ENCODE data around the gene SMNDC1.

Gene SMNDC1

DNA sequence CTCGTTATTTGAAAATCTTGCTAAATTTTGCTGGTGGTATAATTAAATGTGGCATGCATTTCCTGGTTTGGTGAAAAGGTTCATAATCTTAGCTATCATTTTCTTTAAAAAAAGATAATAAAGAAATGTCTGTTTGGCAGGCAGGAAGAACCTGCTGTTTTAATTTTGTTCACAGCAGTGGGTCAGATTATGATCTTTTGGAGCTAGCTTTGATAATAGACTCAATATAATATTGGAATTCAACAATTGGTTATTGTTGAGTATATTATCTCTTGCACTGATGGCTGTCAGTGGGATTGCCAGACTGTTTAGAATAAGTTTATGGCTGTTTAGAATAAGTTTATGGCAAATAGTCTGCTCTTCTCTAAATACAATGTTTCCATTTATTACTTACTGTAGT lies 62.2 kb downstream of the SMNDC1 start:
- H3K27ac ChIP-seq = no peak overlapping the region
- no peaks in the 10 kb centered on the region for H3K27me3 ChIP-seq (replicated peaks)
- H3K36me3 ChIP-seq (replicated peaks) = no peaks in the 10 kb centered on the region
- DNase-seq = no peak
- no peak overlapping the region for H3K4me3 ChIP-seq (ENCODE audit: low read depth, low read length)
- in situ Hi-C loops (cut with HindIII; ENCODE audit: low pct_ligation_motif_present, low sequenced_read_pairs) = no loop called here
- TF ChIP-seq, protein P1, sequence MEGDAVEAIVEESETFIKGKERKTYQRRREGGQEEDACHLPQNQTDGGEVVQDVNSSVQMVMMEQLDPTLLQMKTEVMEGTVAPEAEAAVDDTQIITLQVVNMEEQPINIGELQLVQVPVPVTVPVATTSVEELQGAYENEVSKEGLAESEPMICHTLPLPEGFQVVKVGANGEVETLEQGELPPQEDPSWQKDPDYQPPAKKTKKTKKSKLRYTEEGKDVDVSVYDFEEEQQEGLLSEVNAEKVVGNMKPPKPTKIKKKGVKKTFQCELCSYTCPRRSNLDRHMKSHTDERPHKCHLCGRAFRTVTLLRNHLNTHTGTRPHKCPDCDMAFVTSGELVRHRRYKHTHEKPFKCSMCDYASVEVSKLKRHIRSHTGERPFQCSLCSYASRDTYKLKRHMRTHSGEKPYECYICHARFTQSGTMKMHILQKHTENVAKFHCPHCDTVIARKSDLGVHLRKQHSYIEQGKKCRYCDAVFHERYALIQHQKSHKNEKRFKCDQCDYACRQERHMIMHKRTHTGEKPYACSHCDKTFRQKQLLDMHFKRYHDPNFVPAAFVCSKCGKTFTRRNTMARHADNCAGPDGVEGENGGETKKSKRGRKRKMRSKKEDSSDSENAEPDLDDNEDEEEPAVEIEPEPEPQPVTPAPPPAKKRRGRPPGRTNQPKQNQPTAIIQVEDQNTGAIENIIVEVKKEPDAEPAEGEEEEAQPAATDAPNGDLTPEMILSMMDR (IDR thresholded peaks at IDR 0.05; ENCODE audit: low read depth, low read length, missing control alignments) = no peak

DNA sequence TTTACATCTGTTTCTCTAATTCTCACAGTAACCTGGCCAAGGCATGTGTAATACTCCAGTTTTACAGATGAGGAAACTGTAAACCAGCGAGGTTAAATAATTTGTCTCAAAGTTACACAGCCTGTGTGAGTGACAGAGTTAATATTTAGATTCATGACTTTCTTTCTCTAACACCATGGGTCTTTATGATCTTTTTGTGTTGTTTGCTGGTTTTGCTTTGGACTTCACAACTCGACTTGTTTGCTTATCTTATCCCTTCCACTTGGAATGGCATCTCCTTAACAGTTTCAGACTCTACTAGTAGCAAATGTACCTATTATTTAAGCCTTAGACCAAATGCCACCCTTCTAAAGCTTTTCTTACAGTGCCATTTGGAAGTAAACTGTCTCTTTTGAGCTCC lies 62.9 kb downstream of the SMNDC1 start:
- DNase-seq = no peak
- Histone ChIP-seq H3K27ac (no peak overlapping the region), H3K36me3 (replicated peaks) (no peaks in the 10 kb centered on the region), H3K4me3 (ENCODE audit: low read depth, low read length) (no peak overlapping the region), H3K27me3 (replicated peaks) (no peaks in the 10 kb centered on the region)
- TF ChIP-seq, protein P1 (IDR thresholded peaks at IDR 0.05; ENCODE audit: low read depth, low read length, missing control alignments) = no peak
- in situ Hi-C loops (cut with HindIII; ENCODE audit: low pct_ligation_motif_present, low sequenced_read_pairs) = no loop called here

DNA sequence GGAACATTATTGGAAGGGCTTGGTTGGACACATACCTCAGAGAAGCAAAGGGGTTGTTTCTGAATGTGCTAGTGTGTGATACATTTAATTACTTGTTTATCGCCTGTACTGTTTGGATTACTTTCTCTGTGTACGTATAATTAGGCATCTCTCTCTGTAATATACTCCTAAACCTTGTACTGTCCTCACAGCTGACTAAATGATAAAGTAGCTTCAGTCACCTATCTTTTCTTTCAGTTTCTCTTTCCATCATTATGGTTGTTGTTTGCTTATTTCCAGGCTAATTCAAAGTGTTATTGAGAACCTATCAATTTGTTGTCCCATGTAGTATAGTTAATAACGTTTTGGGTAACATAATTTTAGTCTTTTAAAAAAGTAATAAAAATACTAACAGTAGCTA lies 63.3 kb downstream of the SMNDC1 start:
- TF ChIP-seq, protein P1 (IDR thresholded peaks at IDR 0.05; ENCODE audit: low read depth, low read length, missing control alignments) = no peak
- Histone ChIP-seq H3K27me3 (replicated peaks) (no peaks in the 10 kb centered on the region), H3K4me3 (ENCODE audit: low read depth, low read length) (no peak overlapping the region), H3K27ac (no peak overlapping the region), H3K36me3 (replicated peaks) (no peaks in the 10 kb centered on the region)
- in situ Hi-C loops (cut with HindIII; ENCODE audit: low pct_ligation_motif_present, low sequenced_read_pairs) = no loop called here
- DNase-seq = no peak

Measured in brain microvascular endothelial cell (primary cell).